Body of pancreas (tissue), 4 donors: Measurements from ENCODE around the gene SPAG6. TPM values are rescaled to one million over a fixed set of nuclear protein-coding genes. Genes with fewer than 3 reads are reported as not detected.

Source experiments
- ATAC-seq: fragments of 150-250 bp; one replicate; pipeline ENCODE4 v1.9.1; 2016
- DNase-seq, 4 donors: peaks; one replicate each; pipeline ENCODE4 v3.0.0-alpha.2; 2019
- H3K27ac ChIP-seq, 4 donors: fragments of 200-600 bp; sonication (generic); 1 replicate in 3 of 4; 2 replicates in 1 of 4; pipeline versions ENCODE4 v1.5.1 to v1.6.1; 2016 to 2019; ENCODE audit warnings: mild to moderate bottlenecking in 1 of 4, mixed read lengths in 1 of 4, moderate library complexity in 1 of 4
- H3K27me3 ChIP-seq, 2 donors: fragments of 200-600 bp; sonication (generic); one replicate each; pipeline ENCODE4 v1.6.0; 2016; ENCODE audit warnings: mild to moderate bottlenecking in 1 of 2
- H3K36me3 ChIP-seq, 2 donors: fragments of 200-600 bp; sonication (generic); replicated peaks in 1 of 2; 2 replicates each; pipeline ENCODE4 v1.5.1; 2016; ENCODE audit warnings: low read depth in 2 of 2; ENCODE audit not compliant: insufficient read depth in 1 of 2
- H3K4me1 ChIP-seq: fragments of 200-600 bp; sonication (generic); one replicate; pipeline ENCODE4 v1.6.0; 2016
- H3K4me3 ChIP-seq, 2 donors: fragments of 200-600 bp; sonication (generic); 1 replicate in 1 of 2; 2 replicates in 1 of 2; pipeline ENCODE4 v1.5.1; 2016 to 2019
- H3K9me3 ChIP-seq, 3 donors: fragments of 200-600 bp; sonication (generic); 1 replicate in 2 of 3; 2 replicates in 1 of 3; pipeline ENCODE4 v1.5.1; 2016
- CTCF ChIP-seq, 7 experiments: fragments of 450-650 bp in 4 of 7; fragments of 200-600 bp in 3 of 7; sonication (generic) in 3 of 7; IDR thresholded peaks; one replicate each; pipeline ENCODE4 v1.5.1; 2016 to 2019; ENCODE audit warnings: antibody characterized with exemption in 7 of 7
- POLR2A ChIP-seq, 3 donors: fragments of 450-650 bp; IDR thresholded peaks; one replicate each; pipeline ENCODE4 v1.6.1; 2016; ENCODE audit warnings: antibody characterized with exemption in 3 of 3, mild to moderate bottlenecking in 2 of 3
- WGBS, 2 donors: methylation state at CpG; one replicate each; pipeline ENCODE4 v1.1.5; 2017; 5-methylcytosine and 5-hydroxymethylcytosine counted together
- intact Hi-C: fragments of 100-400 bp; cut with DNase I; formaldehyde crosslinking; loops from one replicate; pipeline ENCODE4 v1.15.1; 2023
- total RNA-seq, 2 donors: library from RNA; depleted of rRNA; stranded (reverse); fragments of >200 nt; gene quantifications; one replicate each; pipeline ENCODE4 v1.1.0, GENCODE V29; 2016

Gene SPAG6
- total RNA-seq, 2 donors from 2014 or later = 0.26 TPM; not detected in 1

GRCh38 chr10:22333167-22333974 lies 11.9 kb upstream of the SPAG6 start:
- Histone ChIP-seq H3K4me3 (no peak overlapping the region), H3K36me3 (peaks cover 6 to 10% of the 10 kb centered on the region in 2 donors), H3K27me3 (peaks cover 11 to 44% of the 10 kb centered on the region in 2 donors), H3K9me3 (no peaks in the 10 kb centered on the region), H3K4me1 (peaks cover 26% of the 10 kb centered on the region), H3K27ac (no peak overlapping the region)
- TF ChIP-seq POLR2A (IDR thresholded peaks at IDR 0.05) (no peak), CTCF (IDR thresholded peaks at IDR 0.05) (no peak)
- ATAC-seq (no peak), DNase-seq (no peak)
- 66 to 76% methylated on average over 25 of the region's 25 CpGs for WGBS, 2 donors
- intact Hi-C loops = no loop called here

- no peak for ATAC-seq
- no peak for TF ChIP-seq POLR2A (IDR thresholded peaks at IDR 0.05)
- TF ChIP-seq CTCF (IDR thresholded peaks at IDR 0.05) = no peak
- H3K27ac ChIP-seq = no peak overlapping the region
- DNase-seq = no peak
- H3K36me3 ChIP-seq = peaks cover 6 to 9% of the 10 kb centered on the region in 2 donors
- H3K27me3 ChIP-seq = peaks cover 11 to 48% of the 10 kb centered on the region in 2 donors
- H3K9me3 ChIP-seq = no peaks in the 10 kb centered on the region
- no peak overlapping the region for H3K4me3 ChIP-seq
- peaks cover 26% of the 10 kb centered on the region for H3K4me1 ChIP-seq
- WGBS, 2 donors = 55 to 81% methylated on average over 16 of the region's 16 CpGs
- intact Hi-C loops = no loop called here
These were observed 11.4 kb upstream of the SPAG6 start for GRCh38 chr10:22333975-22334282.

- peaks cover under 1 to 3% of the 10 kb centered on the region in 2 donors for H3K36me3 ChIP-seq
- H3K4me3 ChIP-seq = peak overlapping the region in 1 of 2 donors; percentile 18
- intact Hi-C loops = no loop called here
- no peaks in the 10 kb centered on the region for H3K9me3 ChIP-seq
- no peak overlapping the region for H3K27ac ChIP-seq
- H3K4me1 ChIP-seq = peaks cover 26% of the 10 kb centered on the region
- ATAC-seq (peak; percentile 31), DNase-seq (no peak)
- TF ChIP-seq CTCF (IDR thresholded peaks at IDR 0.05) (no peak), POLR2A (IDR thresholded peaks at IDR 0.05) (no peak)
- 8 to 14% methylated on average over 42 to 58 of the region's 73 CpGs for WGBS, 2 donors
- peaks cover 11 to 48% of the 10 kb centered on the region in 2 donors for H3K27me3 ChIP-seq
These were observed 10.7 kb upstream of the SPAG6 start for GRCh38 chr10:22334414-22335172.

GRCh38 chr10:22335173-22335933 lies 9.9 kb upstream of the SPAG6 start:
- intact Hi-C loops = no loop called here
- 4 to 10% methylated on average over 39 to 71 of the region's 71 CpGs for WGBS, 2 donors
- DNase-seq (peak; percentile 43 to 65 (median 54)), ATAC-seq (peak; percentile 49)
- Histone ChIP-seq H3K27ac (no peak overlapping the region), H3K36me3 (no peaks in the 10 kb centered on the region), H3K27me3 (peaks cover 11 to 48% of the 10 kb centered on the region in 2 donors), H3K4me1 (peaks cover 30% of the 10 kb centered on the region), H3K4me3 (peak overlapping the region; percentile 3 to 18), H3K9me3 (no peaks in the 10 kb centered on the region)
- TF ChIP-seq CTCF (IDR thresholded peaks at IDR 0.05) (peak in 3 of 7 experiments; percentile 27 to 57 (median 30)), POLR2A (IDR thresholded peaks at IDR 0.05) (peak in 1 of 3 donors; percentile 15)
